ENCODE results near the gene ZNF217. TPM values are rescaled to one million over a fixed set of nuclear protein-coding genes. Genes with fewer than 3 reads are reported as not detected.
"Not testable (repeated sequence)": the region's sequence is repeated elsewhere in the genome, so short reads cannot be mapped to it uniquely, and the experiment has no call there.

The ZNF217 gene
- total RNA-seq, 2 donors from 2014 or later = 18.4 to 22.7 TPM

- not testable (repeated sequence) for DNase-seq (ENCODE audit: low spot score)
Measured at GRCh38 chr20:53589321-53590065, 4.1 kb downstream of the ZNF217 start.

GRCh38 chr20:53587157-53587703, 6.4 kb downstream of the ZNF217 start:
- intact Hi-C loops (cut with DNase I); DNase-seq (ENCODE audit: low spot score): not testable (repeated sequence)

More at GRCh38 chr20:53589321-53590065, 4.1 kb downstream of the ZNF217 start:
- intact Hi-C loops (cut with DNase I) = not testable (repeated sequence)

GRCh38 chr20:53586640-53587039, 7.0 kb downstream of the ZNF217 start:
- intact Hi-C loops (cut with DNase I) = no loop called here
- DNase-seq (ENCODE audit: low spot score) = no peak

GRCh38 chr20:53585910-53586309, 7.7 kb downstream of the ZNF217 start:
- intact Hi-C loops (cut with DNase I); DNase-seq (ENCODE audit: low spot score): not testable (repeated sequence)

- intact Hi-C loops (cut with DNase I); DNase-seq (ENCODE audit: low spot score): not testable (repeated sequence)
Measured at GRCh38 chr20:53585004-53585569, 8.6 kb downstream of the ZNF217 start.

- DNase-seq (ENCODE audit: low spot score); intact Hi-C loops (cut with DNase I): not testable (repeated sequence)
Measured at GRCh38 chr20:53584550-53584913, 9.1 kb downstream of the ZNF217 start.

GRCh38 chr20:53583660-53584549, 9.7 kb downstream of the ZNF217 start:
- DNase-seq (ENCODE audit: low spot score); intact Hi-C loops (cut with DNase I): not testable (repeated sequence)

- intact Hi-C loops (cut with DNase I) = no loop called here
- peak; percentile 8 for DNase-seq (ENCODE audit: low spot score)
Measured at GRCh38 chr20:53582574-53583351, 10.9 kb downstream of the ZNF217 start.

GRCh38 chr20:53582251-53582570, 11.4 kb downstream of the ZNF217 start:
- DNase-seq (ENCODE audit: low spot score) = no peak

GRCh38 chr20:53581444-53582250, 12.0 kb downstream of the ZNF217 start:
- DNase-seq (ENCODE audit: low spot score) = peak; percentile 69
- intact Hi-C loops (cut with DNase I) = loop anchor here in 1 of 2 donors (2.0 kb wide), 1 partner anchor 333 kb away; no protein-coding TSS in a partner anchor

More at GRCh38 chr20:53582251-53582570, 11.4 kb downstream of the ZNF217 start:
- intact Hi-C loops (cut with DNase I) = no loop called here

GRCh38 chr20:53580376-53581111, 13.1 kb downstream of the ZNF217 start:
- peak; percentile 20 for DNase-seq (ENCODE audit: low spot score)
- intact Hi-C loops (cut with DNase I) = loop anchor here in 1 of 2 donors (2.0 kb wide), 1 partner anchor 334 kb away; no protein-coding TSS in a partner anchor

GRCh38 chr20:53579581-53580375, 13.9 kb downstream of the ZNF217 start:
- intact Hi-C loops (cut with DNase I) = loop anchor here (2.0 to 10.0 kb wide), 5 partner anchors 293 to 475 kb away; no protein-coding TSS in a partner anchor
- DNase-seq (ENCODE audit: low spot score) = peak; percentile 70

GRCh38 chr20:53579266-53579580, 14.4 kb downstream of the ZNF217 start:
- intact Hi-C loops (cut with DNase I) = loop anchor here (5.0 to 10.0 kb wide), 4 partner anchors 293 to 476 kb away; no protein-coding TSS in a partner anchor
- no peak for DNase-seq (ENCODE audit: low spot score)

GRCh38 chr20:53578492-53579222, 15.0 kb downstream of the ZNF217 start:
- intact Hi-C loops (cut with DNase I) = loop anchor here (5.0 to 10.0 kb wide), 4 partner anchors 294 to 476 kb away; no protein-coding TSS in a partner anchor
- peak; percentile 4 for DNase-seq (ENCODE audit: low spot score)

GRCh38 chr20:53576586-53577318, 16.9 kb downstream of the ZNF217 start:
- DNase-seq (ENCODE audit: low spot score) = no peak
- intact Hi-C loops (cut with DNase I) = loop anchor here (5.0 to 10.0 kb wide), 4 partner anchors 296 to 478 kb away; no protein-coding TSS in a partner anchor
